IPS-11a (cell line): ENCODE results near the gene PPP2R5A.
"Not testable (repeated sequence)": the region's sequence is repeated elsewhere in the genome, so short reads cannot be mapped to it uniquely, and the experiment has no call there.

Experiments
- H3K4me3 ChIP-seq: one replicate; pipeline ENCODE4 v1.5.1; 2013; ENCODE audit warnings: low read depth, low read length, control low read depth

Gene PPP2R5A

GRCh38 chr1:212351588-212352362, 66.6 kb downstream of the PPP2R5A start:
- no peak overlapping the region for H3K4me3 ChIP-seq

DNA sequence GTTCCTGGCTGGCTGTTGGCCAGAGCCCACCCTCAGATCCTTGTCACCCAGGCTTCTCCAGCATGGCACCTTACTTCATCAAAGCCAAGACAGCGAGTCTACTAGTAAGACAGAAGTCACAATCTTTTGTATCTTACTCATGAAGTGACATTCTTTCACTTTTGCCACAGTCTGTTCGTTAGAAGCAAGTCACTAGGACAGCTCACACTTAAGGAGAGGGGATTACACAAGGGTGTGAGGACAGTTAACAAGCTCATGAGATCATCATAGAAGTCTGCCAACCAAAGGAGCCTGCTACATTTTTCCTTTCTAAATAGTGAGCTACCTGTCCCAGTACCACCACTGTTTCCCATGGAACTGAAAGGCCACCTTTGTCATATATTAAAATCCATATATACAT, 68.0 kb downstream of the PPP2R5A start:
- no peak overlapping the region for H3K4me3 ChIP-seq

- no peak overlapping the region for H3K4me3 ChIP-seq
These were observed 69.3 kb downstream of the PPP2R5A start for GRCh38 chr1:212354464-212354863.

DNA sequence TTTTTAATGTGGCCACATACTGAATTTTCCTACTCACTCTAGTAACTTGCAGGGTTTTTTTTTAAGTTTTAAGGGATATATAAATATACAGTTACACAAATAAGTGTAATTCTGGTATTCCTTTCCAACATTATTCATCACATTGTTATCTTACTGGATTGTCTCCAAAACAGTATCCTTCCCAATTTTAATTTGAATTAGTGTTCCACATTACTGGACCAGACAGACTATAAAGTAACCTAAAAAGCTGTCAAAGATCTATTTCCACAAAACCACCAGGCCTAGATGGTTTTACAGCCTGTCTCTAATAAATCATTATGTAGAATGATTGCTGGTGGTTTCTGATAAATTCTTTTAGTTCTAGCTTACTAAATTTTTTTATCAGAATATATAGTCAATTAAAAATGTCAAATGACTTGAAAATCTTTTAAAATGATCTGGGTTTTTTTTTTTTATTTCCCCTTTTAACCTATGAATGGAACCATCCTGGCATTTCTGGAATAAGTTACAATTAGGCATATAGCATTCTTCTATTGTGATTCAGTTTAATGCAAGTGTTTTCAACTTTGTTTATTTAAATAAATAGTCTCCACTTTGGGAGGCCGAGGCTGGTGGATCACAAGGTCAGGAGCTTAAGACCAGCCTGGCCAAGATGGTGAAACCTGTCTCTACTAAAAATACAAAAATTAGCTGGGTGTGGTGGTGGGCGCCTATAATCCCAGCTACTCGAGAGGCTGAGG, 70.2 kb downstream of the PPP2R5A start:
- no peak overlapping the region for H3K4me3 ChIP-seq

DNA sequence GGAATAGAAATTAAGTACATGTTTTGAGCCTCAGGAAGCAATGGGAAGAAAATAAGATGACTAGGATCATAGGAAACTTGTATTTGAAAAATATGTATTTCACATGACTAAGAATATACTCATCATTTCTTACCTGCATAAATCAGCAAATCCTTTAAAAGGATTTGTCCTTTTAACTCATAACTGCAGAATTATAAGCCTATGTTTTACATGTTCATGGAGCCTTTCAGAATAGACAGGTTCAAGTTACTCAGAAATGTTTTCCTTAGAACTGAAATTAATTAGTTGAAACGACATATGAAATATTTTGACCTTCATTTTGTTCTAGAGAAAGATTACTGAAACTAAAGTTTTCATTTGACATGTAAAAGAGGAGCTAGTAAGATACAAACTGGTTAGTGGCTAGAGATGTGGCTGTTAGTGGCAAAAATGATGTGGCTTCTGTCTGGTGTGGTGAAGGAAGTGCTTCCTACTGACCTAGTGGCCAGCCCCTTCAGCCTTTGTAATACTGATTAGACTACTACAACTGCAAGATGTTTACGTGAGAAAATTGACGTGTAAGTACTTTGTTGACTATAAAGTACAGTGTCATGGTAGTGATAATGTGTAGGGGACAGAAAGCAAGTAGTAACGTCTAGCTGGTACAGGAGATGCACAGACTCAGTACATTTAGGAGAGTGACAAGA, 74.7 kb downstream of the PPP2R5A start:
- H3K4me3 ChIP-seq = no peak overlapping the region

- no peak overlapping the region for H3K4me3 ChIP-seq
These were observed 79.8 kb downstream of the PPP2R5A start for GRCh38 chr1:212364985-212365384.

DNA sequence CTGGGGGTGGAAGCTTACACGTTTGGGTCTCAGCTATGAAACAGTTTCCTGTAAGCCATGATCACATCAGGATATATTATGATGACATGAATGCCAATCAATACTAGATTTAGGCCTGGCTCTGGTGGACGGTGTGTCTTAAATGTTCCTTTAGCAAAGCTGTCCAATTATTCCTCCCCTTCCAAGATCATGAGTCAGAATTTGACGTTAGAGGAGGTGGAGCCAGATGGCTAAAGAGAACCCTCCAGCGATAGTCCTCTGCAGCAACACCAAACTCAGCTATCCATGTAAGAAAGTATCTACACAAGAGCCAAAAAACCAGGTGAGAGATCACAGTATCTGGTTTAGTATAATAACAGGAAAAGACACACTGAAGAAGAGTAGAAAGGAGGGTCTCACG, 81.7 kb downstream of the PPP2R5A start:
- H3K4me3 ChIP-seq = no peak overlapping the region

DNA sequence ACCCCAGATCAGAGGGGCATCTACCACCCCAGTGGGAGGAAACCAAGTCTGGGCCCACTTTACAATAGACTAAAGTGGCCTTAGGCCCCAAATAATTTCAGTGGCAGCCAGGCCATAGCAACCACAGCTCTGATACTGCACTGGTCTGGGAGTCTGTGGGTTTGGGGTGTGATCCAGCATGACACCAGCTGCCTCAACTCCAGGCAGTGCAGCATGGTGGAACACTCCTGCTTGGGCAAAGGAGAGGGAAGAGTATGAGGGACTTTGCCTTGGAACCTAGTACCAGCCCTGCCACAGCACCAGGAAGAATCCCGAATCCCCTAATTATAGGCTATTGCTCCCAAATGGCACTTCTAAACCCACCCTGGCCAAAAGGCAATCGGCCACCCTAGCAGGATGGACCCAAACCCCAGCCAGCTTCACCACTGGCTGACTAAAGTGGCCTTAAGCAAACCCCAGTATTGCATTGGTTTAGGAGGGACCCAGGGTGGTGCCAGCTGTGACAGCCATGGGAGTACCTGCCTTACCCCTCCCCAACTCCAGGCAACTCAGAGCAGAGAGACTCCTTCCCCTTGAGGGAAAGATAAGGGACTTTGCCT, 82.4 kb downstream of the PPP2R5A start:
- H3K4me3 ChIP-seq = no peak overlapping the region

- H3K4me3 ChIP-seq = no peak overlapping the region
These were observed 82.9 kb downstream of the PPP2R5A start for GRCh38 chr1:212368073-212368484.

DNA sequence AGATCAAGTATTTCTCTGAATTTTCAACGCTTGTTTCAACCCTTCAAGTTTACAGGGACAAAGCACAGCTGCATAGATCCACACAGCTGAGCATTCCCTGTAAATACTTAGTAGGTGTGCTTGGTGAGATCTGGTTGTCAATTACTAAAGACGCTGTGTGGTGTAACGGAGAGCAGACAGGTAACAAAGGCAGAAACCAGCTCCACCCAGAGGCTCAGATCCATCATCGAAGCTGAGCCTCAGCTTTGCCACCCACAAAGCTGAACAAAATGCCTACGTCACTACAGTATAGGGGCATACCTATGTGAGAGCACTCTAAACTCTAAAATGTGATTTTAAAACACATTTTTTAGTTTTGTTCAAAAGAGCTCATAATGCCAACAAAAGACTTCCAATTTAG, 90.8 kb downstream of the PPP2R5A start:
- H3K4me3 ChIP-seq = no peak overlapping the region

- H3K4me3 ChIP-seq = no peak overlapping the region
These were observed 92.4 kb downstream of the PPP2R5A start for GRCh38 chr1:212377644-212378043.

DNA sequence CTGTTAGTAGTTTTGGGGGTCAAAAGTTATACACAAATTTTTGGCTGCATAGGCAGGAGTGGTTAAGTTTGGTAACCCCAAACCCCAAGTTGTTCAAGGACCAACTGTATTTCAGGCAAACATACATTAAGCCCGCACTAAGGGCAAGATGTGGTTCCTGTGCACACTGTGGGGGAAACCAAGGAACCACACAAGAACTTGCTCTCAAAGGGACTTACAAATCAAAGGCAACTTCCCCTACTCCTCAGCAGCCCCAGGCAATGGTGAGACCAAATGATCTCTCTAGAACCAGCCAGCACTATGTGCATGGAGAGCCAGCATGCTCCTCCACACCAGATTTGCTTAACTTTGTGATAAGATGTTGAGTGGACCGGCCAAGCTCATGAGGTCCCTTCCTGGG, 94.2 kb downstream of the PPP2R5A start:
- no peak overlapping the region for H3K4me3 ChIP-seq

DNA sequence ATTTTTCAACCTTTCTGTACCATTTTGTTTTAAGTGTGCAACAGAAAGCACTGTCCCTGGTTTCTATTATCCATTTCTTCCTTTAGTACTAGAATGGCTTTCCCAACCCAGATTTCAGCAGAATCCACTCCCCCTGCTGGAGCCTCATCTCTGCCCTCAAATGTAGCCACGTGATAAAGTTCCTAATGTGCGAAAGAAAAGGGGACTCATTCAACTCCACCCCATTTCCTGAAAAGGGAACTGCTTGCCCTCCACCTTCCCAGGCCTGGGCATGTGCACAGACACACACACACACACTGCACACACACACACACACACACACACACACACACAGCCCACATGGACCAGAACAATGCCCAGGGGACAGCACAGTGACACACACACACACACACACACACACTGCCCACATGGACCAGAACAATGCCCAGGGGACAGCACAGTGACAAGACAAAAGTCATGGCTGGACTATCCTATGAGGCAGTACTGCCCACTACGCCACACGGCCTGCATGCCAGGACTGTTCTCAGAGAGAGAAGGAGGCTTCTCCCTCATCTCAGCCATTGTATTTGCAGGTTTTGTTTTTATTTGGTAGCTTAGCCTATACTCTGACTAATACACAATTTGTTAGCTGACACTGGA, 96.3 kb downstream of the PPP2R5A start:
- H3K4me3 ChIP-seq = no peak overlapping the region

DNA sequence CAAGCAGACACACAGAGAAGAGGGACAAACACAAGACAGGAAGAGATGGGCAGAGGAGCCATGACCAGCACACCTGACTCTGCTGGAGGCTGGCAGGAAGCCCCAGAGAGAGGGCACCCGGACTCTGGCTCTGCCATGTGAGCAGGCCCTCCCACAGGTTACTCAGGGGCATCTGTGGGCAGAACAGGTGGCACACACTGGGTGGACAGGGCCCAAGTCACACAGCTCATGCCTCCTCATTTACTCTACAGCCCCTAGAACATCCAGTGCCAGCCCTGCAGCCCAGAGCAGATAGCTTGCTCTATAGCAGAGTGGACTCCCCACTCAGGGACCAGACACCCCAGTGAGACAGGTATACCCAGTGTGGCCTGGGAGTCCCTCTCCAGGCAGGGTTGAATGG, 100.8 kb downstream of the PPP2R5A start:
- H3K4me3 ChIP-seq = no peak overlapping the region

GRCh38 chr1:212388985-212389716, 103.9 kb downstream of the PPP2R5A start:
- H3K4me3 ChIP-seq = no peak overlapping the region

DNA sequence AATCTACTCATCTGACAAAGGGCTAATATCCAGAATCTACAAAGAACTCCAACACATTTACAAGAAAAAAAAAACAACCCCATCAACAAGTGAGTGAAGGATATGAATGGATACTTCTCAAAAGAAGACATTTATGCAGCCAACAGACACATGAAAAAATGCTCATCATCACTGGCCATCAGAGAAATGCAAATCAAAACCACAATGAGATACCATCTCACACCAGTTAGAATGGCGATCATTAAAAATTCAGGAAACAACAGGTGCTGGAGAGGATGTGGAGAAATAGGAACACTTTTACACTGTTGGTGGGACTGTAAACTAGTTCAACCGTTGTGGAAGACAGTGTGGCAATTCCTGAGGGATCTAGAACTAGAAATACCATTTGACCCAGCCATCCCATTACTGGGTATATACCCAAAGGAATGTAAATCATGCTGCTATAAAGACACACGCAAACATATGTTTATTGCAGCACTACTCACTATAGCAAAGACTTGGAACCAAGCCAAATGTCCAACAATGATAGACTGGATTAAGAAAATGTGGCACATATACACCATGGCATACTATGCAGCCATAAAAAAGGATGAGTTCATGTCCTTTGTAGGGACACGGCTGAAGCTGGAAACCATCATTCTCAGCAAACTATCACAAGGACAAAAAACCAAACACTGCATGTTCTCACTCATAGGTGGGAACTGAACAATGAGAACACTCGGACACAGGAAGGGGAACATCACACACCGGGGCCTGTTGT, 110.6 kb downstream of the PPP2R5A start:
- not testable (repeated sequence) for H3K4me3 ChIP-seq

DNA sequence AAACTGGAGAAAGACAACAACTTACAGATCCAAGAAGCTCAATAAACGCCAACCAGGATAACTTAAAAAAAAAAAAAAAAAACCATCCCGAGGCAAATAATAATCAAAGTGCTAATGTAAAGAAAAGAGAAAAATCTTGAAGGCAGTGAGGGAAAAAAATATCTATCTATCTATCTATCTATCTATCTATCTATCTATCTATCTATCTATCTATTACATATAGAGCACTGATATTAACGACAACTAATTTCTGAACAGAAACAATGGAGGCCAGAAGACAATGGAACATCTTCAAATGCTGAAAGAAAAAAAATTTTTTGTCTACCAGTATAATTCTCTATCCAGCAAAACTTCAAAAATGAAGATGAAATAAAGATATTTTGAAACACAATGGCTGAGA, 111.4 kb downstream of the PPP2R5A start:
- H3K4me3 ChIP-seq = no peak overlapping the region

DNA sequence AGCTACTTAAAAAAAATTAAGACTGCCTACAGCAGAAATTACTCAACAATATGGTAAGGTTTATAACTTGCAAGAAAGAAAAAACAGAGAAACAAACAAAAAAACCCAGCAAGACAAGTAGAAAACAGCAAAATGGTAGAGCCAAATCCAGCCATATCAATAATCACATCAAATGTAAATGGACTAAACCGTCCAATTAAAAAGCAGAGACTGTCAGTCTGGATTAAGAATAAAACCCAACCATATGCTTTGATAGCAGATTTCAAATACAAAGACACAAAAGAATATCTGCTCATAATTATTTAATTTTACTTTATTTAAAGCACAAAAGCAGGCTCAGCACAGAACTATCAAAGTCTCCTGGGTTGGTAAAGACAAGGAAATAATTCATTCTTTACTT, 112.0 kb downstream of the PPP2R5A start:
- H3K4me3 ChIP-seq = no peak overlapping the region

DNA sequence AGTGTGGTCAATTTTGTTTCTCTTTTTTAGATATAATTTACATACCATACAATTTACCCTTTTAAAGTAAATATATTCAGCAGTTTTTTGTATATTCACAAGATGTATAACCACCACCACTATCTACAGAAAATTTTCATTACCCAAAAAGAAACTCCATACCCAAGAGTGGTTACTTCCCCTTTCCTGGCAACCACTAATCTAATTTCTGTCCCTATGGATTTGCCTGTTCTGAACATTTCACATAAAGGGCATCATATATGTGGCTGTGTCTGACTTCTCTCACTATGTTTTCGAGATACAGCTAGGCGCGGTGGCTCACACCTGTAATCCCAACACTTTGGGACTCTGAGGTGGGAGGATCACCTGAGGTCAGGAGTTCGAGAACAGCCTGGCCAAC, 115.8 kb downstream of the PPP2R5A start:
- H3K4me3 ChIP-seq = no peak overlapping the region
